Activated CD8-positive, alpha-beta T cell treated with anti-CD3 and anti-CD28 coated beads, Interleukin-2, amount 10 ng/mL, durations not matched to agents 7 days and 5 days (primary cell): ENCODE results near the gene ATP6V1G1. TPM values are rescaled to one million over a fixed set of nuclear protein-coding genes. Genes with fewer than 3 reads are reported as not detected.
"Not testable (repeated sequence)": the region's sequence is repeated elsewhere in the genome, so short reads cannot be mapped to it uniquely, and the experiment has no call there.

Experiments
- ATAC-seq: fragments of 150-1000 bp; cut with Tn5 transposase; one replicate; pipeline ENCODE4 v1.10.0; 2021; ENCODE audit warnings: moderate library complexity
- CTCF ChIA-PET: fragments of 350-600 bp; sonication (Branson Sonifier 250); formaldehyde crosslinking; loops from one replicate; lab custom pipeline; 2021; ENCODE audit warnings: antibody characterized with exemption; lab: Charles Lee
- POLR2A ChIA-PET: fragments of 350-600 bp; sonication (Branson Sonifier 250); formaldehyde crosslinking; loops from one replicate; lab custom pipeline; 2021; ENCODE audit warnings: antibody characterized with exemption; lab: Charles Lee
- DNase-seq: peaks from one replicate; pipeline ENCODE4 v3.0.0-alpha.2; 2020
- H3K27ac Mint-ChIP-seq: one replicate; pipeline ENCODE4 v1.8.0; 2021; ENCODE audit warnings: mild to moderate bottlenecking, mixed read lengths
- H3K27me3 Mint-ChIP-seq: one replicate; pipeline ENCODE4 v1.8.0; 2021; ENCODE audit warnings: low read depth, mixed read lengths
- H3K36me3 Mint-ChIP-seq: one replicate; pipeline ENCODE4 v1.8.0; 2021; ENCODE audit warnings: low read depth, mixed read lengths
- H3K4me1 Mint-ChIP-seq: one replicate; pipeline ENCODE4 v1.8.0; 2021; ENCODE audit warnings: low read depth, mixed read lengths
- H3K4me3 Mint-ChIP-seq: one replicate; pipeline ENCODE4 v1.8.0; 2021; ENCODE audit warnings: mild to moderate bottlenecking, mixed read lengths
- H3K9me3 Mint-ChIP-seq: one replicate; pipeline ENCODE4 v1.8.0; 2022; ENCODE audit warnings: mixed read lengths; ENCODE audit not compliant: insufficient read depth
- total RNA-seq, 2 experiments: library from RNA; stranded (reverse); gene quantifications; one replicate each; pipeline ENCODE4 v1.2.3, GENCODE V29; 2021

Gene ATP6V1G1
- total RNA-seq, 2 experiments from 2014 or later = 79.2 to 82.0 TPM

DNA sequence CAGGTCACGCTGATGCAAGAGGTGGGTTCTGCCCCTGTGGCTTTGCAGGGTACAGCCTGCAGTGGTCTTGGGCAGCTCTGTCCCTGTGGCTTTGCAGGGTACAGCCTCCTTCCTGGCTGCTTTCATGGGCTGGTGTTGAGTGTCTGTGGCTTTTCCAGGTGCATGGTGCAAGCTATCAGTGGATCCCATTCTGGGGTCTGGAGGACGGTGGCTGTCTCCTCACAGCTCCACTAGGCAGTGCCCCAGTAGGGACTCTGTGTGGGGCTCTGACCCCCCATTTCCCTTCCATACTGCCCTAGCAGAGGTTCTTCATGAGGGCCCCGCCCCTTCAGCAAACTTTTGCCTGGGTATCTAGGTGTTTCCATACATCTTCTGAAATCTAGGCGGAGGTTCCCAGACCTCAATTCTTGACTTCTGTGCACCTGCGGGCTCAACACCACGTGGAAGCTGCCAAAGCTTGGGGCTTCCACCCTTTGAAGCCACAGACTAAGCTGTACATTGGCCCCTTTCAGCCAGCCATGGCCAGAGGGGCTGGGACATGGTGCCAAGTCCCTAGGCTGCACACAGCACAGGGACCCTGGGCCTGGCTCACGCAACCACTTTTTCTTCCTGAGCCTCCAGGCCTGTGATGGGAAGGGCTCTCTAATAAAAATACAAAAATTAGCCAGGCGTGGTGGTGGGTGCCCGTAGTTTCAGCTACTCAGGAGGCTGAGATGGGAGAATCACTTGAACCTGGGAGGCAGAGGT lies 13.1 kb downstream of the ATP6V1G1 start:
- CTCF ChIA-PET = interaction anchor here (1.8 to 1.9 kb wide), 2 partner anchors 9 to 53 kb away, joined by 7 to 9 read pairs; no protein-coding TSS in a partner anchor
- H3K27ac Mint-ChIP-seq, ATAC-seq, H3K4me1 Mint-ChIP-seq, H3K4me3 Mint-ChIP-seq, H3K27me3 Mint-ChIP-seq, DNase-seq: not testable (repeated sequence)
- POLR2A ChIA-PET = interaction anchor here (0.6 to 2.2 kb wide), 7 partner anchors 8 to 52 kb away, joined by 3 to 9 read pairs (median 3); partner anchors contain the start of genes ATP6V1G1 and TMEM268
- peaks cover 61% of the 10 kb centered on the region for H3K36me3 Mint-ChIP-seq
- H3K9me3 Mint-ChIP-seq = peaks cover 13% of the 10 kb centered on the region

DNA sequence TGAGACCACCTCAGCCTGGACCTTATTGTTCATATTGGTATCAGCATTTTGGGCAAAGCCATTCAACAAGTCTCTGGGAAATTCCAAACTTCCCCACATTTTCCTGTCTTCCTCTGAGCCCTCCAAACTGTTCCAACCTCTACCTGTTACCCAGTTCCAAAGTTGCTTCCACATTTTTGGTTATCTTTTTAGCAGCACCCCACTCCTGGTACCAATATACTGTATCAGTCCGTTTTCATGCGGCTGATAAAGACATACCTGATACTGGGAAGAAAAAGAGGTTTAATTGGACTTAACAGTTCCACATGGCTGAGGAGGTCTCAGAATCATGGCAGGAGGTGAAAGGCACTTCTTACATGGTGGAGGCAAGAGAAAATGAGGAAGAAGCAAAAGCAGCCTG lies 14.2 kb downstream of the ATP6V1G1 start:
- ATAC-seq, H3K4me1 Mint-ChIP-seq, CTCF ChIA-PET, DNase-seq, H3K27me3 Mint-ChIP-seq, H3K4me3 Mint-ChIP-seq, H3K27ac Mint-ChIP-seq: not testable (repeated sequence)
- POLR2A ChIA-PET = interaction anchor here (1.4 kb wide), 1 partner anchor 9 kb away, joined by 3 read pairs; no protein-coding TSS in a partner anchor
- Mint-ChIP-seq H3K36me3 (peaks cover 54% of the 10 kb centered on the region), H3K9me3 (peaks cover 13% of the 10 kb centered on the region)

DNA sequence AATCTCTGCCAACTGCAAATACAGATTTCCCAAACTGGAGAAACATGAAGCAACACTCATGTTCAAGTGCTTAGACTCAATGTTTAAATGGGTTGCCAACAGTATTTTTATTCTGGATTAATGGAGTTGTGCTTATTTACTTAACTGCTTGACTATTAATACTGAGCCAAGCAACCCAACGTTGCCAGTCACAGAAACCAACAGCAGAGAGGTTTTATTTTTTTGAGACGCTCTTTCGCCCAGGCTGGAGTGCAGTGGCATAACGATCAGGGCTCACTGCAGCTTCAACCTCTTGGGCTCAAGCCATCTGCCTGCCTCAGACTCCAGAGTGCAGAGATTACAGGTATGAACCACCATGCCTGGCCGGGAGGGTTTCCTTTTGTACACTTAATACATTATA lies 15.1 kb downstream of the ATP6V1G1 start:
- ATAC-seq (no peak), DNase-seq (no peak)
- H3K4me1 Mint-ChIP-seq = no peaks in the 10 kb centered on the region
- H3K27ac Mint-ChIP-seq = no peak overlapping the region
- H3K4me3 Mint-ChIP-seq = no peak overlapping the region
- H3K27me3 Mint-ChIP-seq = no peaks in the 10 kb centered on the region
- peaks cover 49% of the 10 kb centered on the region for H3K36me3 Mint-ChIP-seq
- CTCF ChIA-PET = interaction anchor here (0.9 kb wide), 1 partner anchor 197 kb away, joined by 3 read pairs; no protein-coding TSS in a partner anchor
- POLR2A ChIA-PET = interaction anchor here (0.6 to 1.5 kb wide), 2 partner anchors 10 to 102 kb away, joined by 3 read pairs; no protein-coding TSS in a partner anchor
- peaks cover 13% of the 10 kb centered on the region for H3K9me3 Mint-ChIP-seq

DNA sequence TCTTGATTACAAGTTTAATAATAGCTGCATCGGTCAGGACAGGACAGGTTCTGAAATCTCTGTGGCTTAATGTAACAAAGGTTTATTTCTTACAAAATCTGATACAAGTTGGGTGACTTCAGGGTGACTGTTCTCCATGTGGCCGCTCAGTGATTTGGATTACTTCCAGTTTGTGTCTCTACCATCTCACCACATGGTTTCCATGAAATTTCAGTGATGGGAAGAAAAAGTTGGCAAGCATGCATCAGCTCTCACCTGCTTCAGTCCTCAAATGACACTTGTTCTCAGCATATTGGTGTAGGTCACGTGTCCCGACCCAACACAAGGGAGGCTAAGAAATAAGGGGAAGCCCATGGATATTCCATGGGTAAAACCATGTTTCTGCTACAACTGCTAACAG lies 15.7 kb downstream of the ATP6V1G1 start:
- Mint-ChIP-seq H3K4me3 (no peak overlapping the region), H3K4me1 (no peaks in the 10 kb centered on the region), H3K36me3 (peaks cover 46% of the 10 kb centered on the region), H3K9me3 (peaks cover 13% of the 10 kb centered on the region), H3K27me3 (no peaks in the 10 kb centered on the region), H3K27ac (no peak overlapping the region)
- ATAC-seq (no peak), DNase-seq (no peak)
- ChIA-PET CTCF (interaction anchor here (0.7 to 1.0 kb wide), 4 partner anchors 10 to 1031 kb away, joined by 3 to 6 read pairs (median 4); no protein-coding TSS in a partner anchor), POLR2A (interaction anchor here (0.6 to 1.5 kb wide), 2 partner anchors 10 to 103 kb away, joined by 3 read pairs; no protein-coding TSS in a partner anchor)

DNA sequence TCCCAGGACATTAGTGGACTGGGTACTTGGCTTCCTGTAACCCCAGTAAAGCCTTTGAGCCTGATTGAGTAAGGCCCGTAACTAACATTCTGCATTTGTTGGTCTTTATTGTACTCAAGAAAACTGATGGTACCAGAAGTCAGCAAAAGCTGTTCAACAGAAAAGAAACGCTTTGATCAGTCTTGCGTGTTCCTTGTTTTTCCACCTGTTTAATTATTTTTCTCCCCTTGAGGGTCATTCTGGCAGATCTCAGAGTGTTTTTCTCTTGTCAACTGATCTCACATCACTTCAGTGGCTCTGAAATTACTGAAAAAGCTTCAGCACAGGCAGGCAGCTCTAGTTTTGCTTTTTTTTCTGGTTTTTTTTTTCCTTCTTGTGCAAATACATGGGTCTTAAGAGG lies 17.4 kb downstream of the ATP6V1G1 start:
- H3K4me1 Mint-ChIP-seq = peaks cover 5% of the 10 kb centered on the region
- peaks cover 11% of the 10 kb centered on the region for H3K9me3 Mint-ChIP-seq
- H3K4me3 Mint-ChIP-seq = no peak overlapping the region
- no peak for ATAC-seq
- peaks cover 29% of the 10 kb centered on the region for H3K36me3 Mint-ChIP-seq
- no peak overlapping the region for H3K27ac Mint-ChIP-seq
- H3K27me3 Mint-ChIP-seq = no peaks in the 10 kb centered on the region
- DNase-seq = no peak
- CTCF ChIA-PET = interaction anchor here (0.6 to 3.4 kb wide), 4 partner anchors 12 to 255 kb away, joined by 3 to 21 read pairs (median 12); no protein-coding TSS in a partner anchor
- POLR2A ChIA-PET = no interaction called here

DNA sequence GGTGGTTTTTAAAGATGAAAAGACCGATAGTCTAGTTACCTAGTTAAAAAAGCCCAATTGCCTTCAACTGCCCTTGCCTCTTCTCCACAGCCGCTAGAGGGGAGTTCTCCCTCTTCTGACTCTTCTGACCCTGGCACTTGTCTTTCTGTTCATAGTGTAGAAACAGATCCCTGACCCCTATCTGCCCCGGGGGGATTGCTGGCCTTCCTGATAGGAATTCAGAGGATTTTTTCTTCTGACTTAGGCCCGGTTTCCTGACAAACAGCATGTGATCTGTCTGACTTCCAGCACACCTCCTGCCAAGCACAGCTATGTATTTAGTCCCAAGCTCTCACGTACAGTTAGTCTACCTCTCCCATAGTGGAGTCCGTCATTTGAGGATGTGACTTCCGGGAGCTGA lies 18.5 kb downstream of the ATP6V1G1 start:
- ATAC-seq (no peak), DNase-seq (no peak)
- POLR2A ChIA-PET = no interaction called here
- Mint-ChIP-seq H3K9me3 (peaks cover 9% of the 10 kb centered on the region), H3K27ac (no peak overlapping the region), H3K36me3 (peaks cover 18% of the 10 kb centered on the region), H3K4me3 (no peak overlapping the region), H3K4me1 (peaks cover 13% of the 10 kb centered on the region), H3K27me3 (no peaks in the 10 kb centered on the region)
- CTCF ChIA-PET = interaction anchor here (1.2 to 3.4 kb wide), 3 partner anchors 13 to 200 kb away, joined by 3 to 21 read pairs (median 19); no protein-coding TSS in a partner anchor

DNA sequence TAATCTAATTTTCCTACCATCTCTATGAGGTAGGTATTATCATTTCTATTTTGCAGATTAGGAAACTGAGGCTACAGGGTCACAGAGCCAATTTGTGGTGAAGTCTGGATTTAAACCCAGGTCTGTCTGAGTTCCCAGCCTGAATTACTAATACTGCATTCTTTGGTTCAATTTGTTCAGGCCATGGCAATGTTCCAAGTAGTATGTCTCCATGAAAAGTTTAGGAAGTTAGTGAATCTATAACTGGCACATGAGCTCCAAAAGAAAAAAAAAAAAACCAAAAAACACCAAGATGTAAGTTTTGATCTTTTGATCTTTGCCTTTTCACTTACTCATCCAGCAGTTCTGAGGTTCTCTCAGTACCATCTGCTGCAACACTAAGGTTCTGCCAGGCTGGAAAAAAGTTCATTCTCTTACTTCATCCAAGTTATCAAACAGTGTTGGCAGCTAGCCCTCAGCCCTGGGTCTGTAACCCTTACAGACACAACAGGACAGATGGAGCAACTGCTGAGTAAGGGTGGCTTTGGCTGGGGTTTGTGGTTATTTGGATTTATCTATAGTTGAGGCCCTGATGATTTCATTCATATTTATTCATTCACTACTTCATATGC lies 19.1 kb downstream of the ATP6V1G1 start:
- Mint-ChIP-seq H3K27me3 (no peaks in the 10 kb centered on the region), H3K4me3 (no peak overlapping the region), H3K27ac (no peak overlapping the region), H3K9me3 (peaks cover 5% of the 10 kb centered on the region), H3K4me1 (peaks cover 13% of the 10 kb centered on the region), H3K36me3 (peaks cover 13% of the 10 kb centered on the region)
- CTCF ChIA-PET = interaction anchor here (1.2 to 3.4 kb wide), 3 partner anchors 14 to 201 kb away, joined by 3 to 21 read pairs (median 19); no protein-coding TSS in a partner anchor
- DNase-seq (no peak), ATAC-seq (no peak)
- POLR2A ChIA-PET = no interaction called here

DNA sequence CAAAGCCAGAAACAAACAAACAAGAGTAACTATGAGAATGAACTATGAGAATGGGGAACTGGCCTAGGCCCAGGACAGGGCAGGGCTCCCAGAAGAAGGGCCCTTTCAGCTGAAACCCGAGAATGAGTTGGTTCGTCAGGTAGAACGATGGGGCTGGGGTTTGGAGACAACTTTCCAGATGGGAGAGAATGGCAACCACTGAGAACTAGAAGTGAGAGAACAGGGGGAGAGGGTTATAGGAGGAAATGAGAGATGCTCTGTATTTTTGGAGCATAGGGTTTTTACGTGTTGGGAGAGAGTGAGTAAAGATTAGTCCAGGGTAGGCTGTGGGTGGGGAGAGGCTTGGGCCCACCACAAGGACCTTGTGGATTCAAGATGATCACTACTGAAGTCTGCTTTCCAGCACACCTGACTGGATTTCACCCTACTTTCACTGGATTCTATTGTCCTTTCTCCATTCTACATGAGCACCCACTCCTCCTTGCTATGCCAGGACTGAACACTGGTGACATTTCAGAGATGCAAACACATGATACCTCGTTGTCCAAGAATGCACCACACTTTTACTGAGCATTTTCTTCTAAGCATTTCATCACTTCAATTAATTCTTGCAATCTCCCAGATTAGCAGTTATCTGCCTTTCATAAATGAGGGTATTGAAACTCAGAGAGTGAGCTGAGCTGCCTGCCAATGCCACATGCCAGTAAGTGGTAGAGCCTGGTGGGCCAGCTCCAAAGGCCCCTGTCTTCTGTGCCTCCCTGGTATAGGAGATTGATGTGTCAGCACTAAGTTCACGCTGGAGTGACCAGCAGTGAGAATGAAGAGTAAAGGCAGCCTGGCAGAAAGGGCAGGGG lies 20.3 kb downstream of the ATP6V1G1 start:
- peaks cover 23% of the 10 kb centered on the region for H3K4me1 Mint-ChIP-seq
- peaks cover 6% of the 10 kb centered on the region for H3K36me3 Mint-ChIP-seq
- H3K4me3 Mint-ChIP-seq = no peak overlapping the region
- DNase-seq = no peak
- ChIA-PET CTCF (interaction anchor here (3.0 kb wide), 1 partner anchor 45 kb away, joined by 19 read pairs; no protein-coding TSS in a partner anchor), POLR2A (no interaction called here)
- no peaks in the 10 kb centered on the region for H3K9me3 Mint-ChIP-seq
- ATAC-seq = no peak
- H3K27ac Mint-ChIP-seq = no peak overlapping the region
- no peaks in the 10 kb centered on the region for H3K27me3 Mint-ChIP-seq

DNA sequence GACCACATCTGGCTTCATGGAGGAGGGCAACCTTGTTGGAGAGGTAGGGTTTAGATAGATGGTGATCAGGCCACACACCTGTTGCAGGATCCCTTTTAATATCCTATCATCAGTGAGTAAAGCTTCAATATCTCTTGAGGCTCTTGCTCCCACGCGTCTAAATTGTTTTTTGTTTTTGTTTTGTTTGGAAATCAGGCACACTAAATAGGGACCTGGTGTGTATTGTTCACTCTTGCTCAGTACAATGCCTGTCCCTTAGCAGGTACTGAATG lies 20.9 kb downstream of the ATP6V1G1 start:
- H3K36me3 Mint-ChIP-seq = peaks cover 5% of the 10 kb centered on the region
- no peak overlapping the region for H3K27ac Mint-ChIP-seq
- no peak for DNase-seq
- no peaks in the 10 kb centered on the region for H3K9me3 Mint-ChIP-seq
- H3K27me3 Mint-ChIP-seq = no peaks in the 10 kb centered on the region
- CTCF ChIA-PET = interaction anchor here (5.4 kb wide), 1 partner anchor 16 kb away, joined by 59 read pairs; no protein-coding TSS in a partner anchor
- ATAC-seq = no peak
- no peak overlapping the region for H3K4me3 Mint-ChIP-seq
- H3K4me1 Mint-ChIP-seq = peaks cover 28% of the 10 kb centered on the region
- POLR2A ChIA-PET = no interaction called here

DNA sequence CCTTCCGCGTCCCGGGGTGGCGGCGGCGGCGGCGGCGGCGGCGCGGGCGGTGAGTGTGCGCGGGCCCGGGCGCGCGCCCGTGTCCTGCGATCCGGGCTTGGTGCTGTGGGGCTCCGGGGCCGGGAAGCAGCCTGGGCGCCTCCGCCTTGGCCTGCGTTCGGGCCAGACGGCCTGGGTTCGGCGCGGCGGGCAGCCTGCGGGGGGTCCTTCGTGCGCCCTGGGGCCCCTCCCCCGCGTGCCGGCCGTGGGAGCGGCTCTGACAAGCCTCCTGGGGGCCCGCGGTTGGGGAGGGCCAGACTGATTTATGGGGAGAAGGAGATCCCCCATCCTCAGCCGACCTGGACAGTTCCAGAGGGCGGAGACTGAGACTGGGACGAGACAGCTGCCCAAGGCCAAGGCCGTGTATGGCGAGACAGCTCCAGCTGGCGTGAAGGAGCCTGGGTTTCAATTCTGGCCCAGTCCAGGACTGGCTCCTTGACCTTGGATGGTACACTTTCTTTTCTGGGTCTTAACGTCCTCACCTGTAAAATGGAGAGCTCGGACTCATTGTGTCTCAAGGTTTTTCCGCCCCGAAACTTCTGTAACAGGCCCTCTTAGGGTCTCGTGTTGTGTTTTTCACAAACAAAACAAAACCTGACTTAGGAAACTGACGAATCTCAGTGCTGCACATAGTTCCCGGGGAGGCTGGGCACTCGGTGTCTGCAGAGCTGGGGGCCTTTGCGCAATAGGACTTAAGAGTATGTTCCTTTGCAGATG lies 24.1 kb downstream of the ATP6V1G1 start:
- H3K4me3 Mint-ChIP-seq = peak overlapping the region; percentile 83
- POLR2A ChIA-PET = interaction anchor here (0.5 to 3.5 kb wide), 11 partner anchors 15 to 344 kb away, joined by 3 to 34 read pairs (median 4); partner anchors contain the start of genes AKNA and ATP6V1G1
- peaks cover 44% of the 10 kb centered on the region for H3K4me1 Mint-ChIP-seq
- ATAC-seq (peak; percentile 69), DNase-seq (peak; percentile 47)
- peaks cover 18% of the 10 kb centered on the region for H3K36me3 Mint-ChIP-seq
- H3K9me3 Mint-ChIP-seq = no peaks in the 10 kb centered on the region
- no peaks in the 10 kb centered on the region for H3K27me3 Mint-ChIP-seq
- peak overlapping the region; percentile 88 for H3K27ac Mint-ChIP-seq
- CTCF ChIA-PET = interaction anchor here (0.7 to 5.4 kb wide), 7 partner anchors 10 to 206 kb away, joined by 3 to 59 read pairs (median 7); no protein-coding TSS in a partner anchor
